ENCODE results near the gene NUP210. TPM values are rescaled to one million over a fixed set of nuclear protein-coding genes. Genes with fewer than 3 reads are reported as not detected.

The NUP210 gene
- total RNA-seq, 4 donors from 2014 or later = 3.1 to 15.4 (median 5.0) TPM

- no peak overlapping the region for H3K4me3 ChIP-seq
- no peak overlapping the region for H3K27ac ChIP-seq
- peaks cover 14% of the 10 kb centered on the region for H3K4me1 ChIP-seq
- TF ChIP-seq CTCF (IDR thresholded peaks at IDR 0.05) = no peak
- TF ChIP-seq EP300 (IDR thresholded peaks at IDR 0.05) = no peak
- no peak for TF ChIP-seq POLR2AphosphoS5 (IDR thresholded peaks at IDR 0.05)
- no peak for TF ChIP-seq POLR2A (IDR thresholded peaks at IDR 0.05)
- 54% methylated on average over 13 of the region's 17 CpGs for WGBS
- no peak for DNase-seq (ENCODE audit: low spot score in 2 of 2)
- H3K27me3 ChIP-seq = no peaks in the 10 kb centered on the region
- H3K9me3 ChIP-seq = no peaks in the 10 kb centered on the region
- no peaks in the 10 kb centered on the region for H3K36me3 ChIP-seq
These were observed 48.7 kb downstream of the NUP210 start for GRCh38 chr3:13371100-13372075.

- Histone ChIP-seq H3K27me3 (no peaks in the 10 kb centered on the region), H3K36me3 (no peaks in the 10 kb centered on the region), H3K27ac (no peak overlapping the region), H3K4me3 (no peak overlapping the region), H3K9me3 (no peaks in the 10 kb centered on the region), H3K4me1 (peaks cover 14% of the 10 kb centered on the region)
- no peak for DNase-seq (ENCODE audit: low spot score in 2 of 2)
- TF ChIP-seq POLR2AphosphoS5 (IDR thresholded peaks at IDR 0.05) (no peak), EP300 (IDR thresholded peaks at IDR 0.05) (no peak), POLR2A (IDR thresholded peaks at IDR 0.05) (no peak), CTCF (IDR thresholded peaks at IDR 0.05) (no peak)
- WGBS = 44% methylated on average over 10 of the region's 10 CpGs
These were observed 49.5 kb downstream of the NUP210 start for GRCh38 chr3:13370609-13371008.

- Histone ChIP-seq H3K9me3 (no peaks in the 10 kb centered on the region), H3K36me3 (no peaks in the 10 kb centered on the region), H3K4me1 (peaks cover 14% of the 10 kb centered on the region), H3K27ac (no peak overlapping the region), H3K27me3 (no peaks in the 10 kb centered on the region), H3K4me3 (no peak overlapping the region)
- no peak for DNase-seq (ENCODE audit: low spot score in 2 of 2)
- no peak for TF ChIP-seq CTCF (IDR thresholded peaks at IDR 0.05)
- no peak for TF ChIP-seq POLR2A (IDR thresholded peaks at IDR 0.05)
- no peak for TF ChIP-seq POLR2AphosphoS5 (IDR thresholded peaks at IDR 0.05)
- TF ChIP-seq EP300 (IDR thresholded peaks at IDR 0.05) = no peak
- WGBS = 67% methylated on average over 3 of the region's 3 CpGs
These were observed 50.1 kb downstream of the NUP210 start for GRCh38 chr3:13370055-13370454.

- H3K27ac ChIP-seq = no peak overlapping the region
- no peaks in the 10 kb centered on the region for H3K36me3 ChIP-seq
- no peak for TF ChIP-seq EP300 (IDR thresholded peaks at IDR 0.05)
- no peak for TF ChIP-seq CTCF (IDR thresholded peaks at IDR 0.05)
- no peak for TF ChIP-seq POLR2A (IDR thresholded peaks at IDR 0.05)
- TF ChIP-seq POLR2AphosphoS5 (IDR thresholded peaks at IDR 0.05) = no peak
- H3K9me3 ChIP-seq = no peaks in the 10 kb centered on the region
- H3K4me1 ChIP-seq = peaks cover 14% of the 10 kb centered on the region
- no peak for DNase-seq (ENCODE audit: low spot score in 2 of 2)
- no peak overlapping the region for H3K4me3 ChIP-seq
- no peaks in the 10 kb centered on the region for H3K27me3 ChIP-seq
- WGBS = 93% methylated on average over 6 of the region's 6 CpGs
These were observed 51.3 kb downstream of the NUP210 start for GRCh38 chr3:13368834-13369233.

GRCh38 chr3:13367728-13368127 lies 52.4 kb downstream of the NUP210 start:
- no peak overlapping the region for H3K27ac ChIP-seq
- WGBS = 69% methylated on average over 7 of the region's 7 CpGs
- H3K36me3 ChIP-seq = no peaks in the 10 kb centered on the region
- H3K4me1 ChIP-seq = peaks cover 12% of the 10 kb centered on the region
- H3K27me3 ChIP-seq = no peaks in the 10 kb centered on the region
- H3K9me3 ChIP-seq = no peaks in the 10 kb centered on the region
- DNase-seq (ENCODE audit: low spot score in 2 of 2) = no peak
- TF ChIP-seq EP300 (IDR thresholded peaks at IDR 0.05) (no peak), CTCF (IDR thresholded peaks at IDR 0.05) (no peak), POLR2AphosphoS5 (IDR thresholded peaks at IDR 0.05) (no peak), POLR2A (IDR thresholded peaks at IDR 0.05) (no peak)
- no peak overlapping the region for H3K4me3 ChIP-seq

Data from suprapubic skin (tissue), 4 donors.